AG08395 (cell line): Measurements from ENCODE around the gene CSN3.

Source experiments
- DNase-seq: peaks from one replicate; pipeline ENCODE4 v3.0.0; 2012; ENCODE audit warnings: mixed read lengths, low spot score

CSN3 gene

GRCh38 chr4:70297576-70297975 lies 55.2 kb downstream of the CSN3 start:
- no peak for DNase-seq

- DNase-seq: no peak
Observed at GRCh38 chr4:70298051-70298450, 55.7 kb downstream of the CSN3 start.

GRCh38 chr4:70299643-70300042 lies 57.2 kb downstream of the CSN3 start:
- DNase-seq: no peak

- no peak for DNase-seq
Observed at GRCh38 chr4:70300215-70300614, 57.8 kb downstream of the CSN3 start.
